HCT116 (cell line): ENCODE data around the gene ZNF20. TPM values are rescaled to one million over a fixed set of nuclear protein-coding genes. Genes with fewer than 3 reads are reported as not detected.
"Not testable (repeated sequence)": the region's sequence is repeated elsewhere in the genome, so short reads cannot be mapped to it uniquely, and the experiment has no call there.

Experiments used
- ATAC-seq: fragments of 200-7000 bp; cut with Tn5 transposase; 2 replicates; pipeline ENCODE4 v1.9.1; 2020; ENCODE audit warnings: mild to moderate bottlenecking, moderate library complexity
- BruUV-seq: library from RNA; stranded (reverse); fragments of 400-500 nt; replicated peaks from 2 replicates; lab custom pipeline; 2021; lab: Mats Ljungman, UMichigan
- CTCF ChIA-PET: fragments of 300-600 bp; sonication (Branson Sonifier 250); formaldehyde crosslinking; loops from one replicate; lab custom pipeline; 2021; ENCODE audit warnings: antibody characterized with exemption; lab: Charles Lee
- POLR2A ChIA-PET: fragments of 300-600, 350-600 bp; sonication (Branson Sonifier 250); formaldehyde crosslinking; loops from one replicate; lab custom pipeline; 2021; ENCODE audit warnings: antibody characterized with exemption; lab: Charles Lee
- RAD21 ChIA-PET, 2 experiments: fragments of 300-600 bp; sonication (Branson Sonifier 250); formaldehyde crosslinking; loops; one replicate each; lab custom pipeline; 2023; ENCODE audit warnings: low total read pairs in 2 of 2; ENCODE audit not compliant: uncharacterized antibody in 2 of 2, unreplicated experiment in 2 of 2, low non-redundant PET in 1 of 2; lab: Charles Lee
- DNase-seq: peaks from one replicate; pipeline ENCODE4 v3.0.0-alpha.2; 2010; ENCODE audit warnings: low read depth, low spot score
- H2AFZ ChIP-seq: fragments of 200-600 bp; shearing (Covaris generic), sonication (generic); 2 replicates; pipeline ENCODE4 v1.6.1; 2017; ENCODE audit warnings: low read depth, mixed run types, mixed read lengths, antibody characterized with exemption, low read length; ENCODE audit not compliant: poor library complexity, severe bottlenecking
- H3K27ac ChIP-seq: 2 replicates; pipeline ENCODE4 v1.5.1; 2012; ENCODE audit warnings: low read depth, low read length
- H3K27me3 ChIP-seq: fragments of 200-600 bp; sonication (generic); 2 replicates; pipeline ENCODE4 v1.6.1; 2016; ENCODE audit warnings: mixed run types, low read length, mixed read lengths; ENCODE audit not compliant: insufficient read depth
- H3K36me3 ChIP-seq, 2 experiments: fragments of 200-500 bp in 1 of 2; fragments of 200-600 bp in 1 of 2; sonication (Bioruptor generic) in 1 of 2; sonication (generic) in 1 of 2; 2 replicates each; pipeline versions ENCODE4 v1.5.1 to v1.6.1; 2014 to 2016; ENCODE audit warnings: low read length in 2 of 2, inconsistent platforms in 1 of 2, mixed read lengths in 1 of 2, mixed run types in 1 of 2; ENCODE audit not compliant: insufficient read depth in 2 of 2, control insufficient read depth in 1 of 2
- H3K4me1 ChIP-seq, 2 experiments: fragments of 200-600 bp in 1 of 2; sonication (generic) in 1 of 2; 2 replicates each; pipeline versions ENCODE4 v1.5.1 to v1.6.1; 2012 to 2017; ENCODE audit warnings: low read length in 2 of 2, inconsistent platforms in 1 of 2, mild to moderate bottlenecking in 1 of 2, mixed read lengths in 1 of 2, mixed run types in 1 of 2, moderate library complexity in 1 of 2; ENCODE audit not compliant: insufficient read depth in 2 of 2, control insufficient read depth in 1 of 2
- H3K4me2 ChIP-seq: fragments of 200-600 bp; sonication (generic); 2 replicates; pipeline ENCODE4 v1.6.1; 2017; ENCODE audit warnings: mixed run types, low read length, mixed read lengths
- H3K4me3 ChIP-seq, 2 experiments: fragments of 200-600 bp in 1 of 2; sonication (generic) in 1 of 2; replicated peaks in 1 of 2; 2 replicates each; pipeline ENCODE4 v1.5.1; 2011 to 2016; ENCODE audit warnings: low read length in 2 of 2, control low read depth in 1 of 2, low read depth in 1 of 2, mild to moderate bottlenecking in 1 of 2, mixed read lengths in 1 of 2, mixed run types in 1 of 2
- H3K79me2 ChIP-seq: fragments of 200-600 bp; sonication (generic); 2 replicates; pipeline ENCODE4 v1.6.1; 2017; ENCODE audit warnings: mild to moderate bottlenecking, mixed run types, low read length, moderate library complexity, mixed read lengths; ENCODE audit not compliant: insufficient read depth
- H3K9ac ChIP-seq: fragments of 200-600 bp; sonication (generic); 2 replicates; pipeline ENCODE4 v1.6.1; 2016; ENCODE audit warnings: low read length, mixed read lengths
- H3K9me2 ChIP-seq: fragments of 200-600 bp; sonication (generic), shearing (Covaris generic); 2 replicates; pipeline ENCODE4 v1.6.1; 2017; ENCODE audit warnings: mixed run types, mild to moderate bottlenecking, moderate library complexity; ENCODE audit not compliant: insufficient read depth
- H3K9me3 ChIP-seq, 2 experiments: fragments of 200-500 bp in 1 of 2; fragments of 200-600 bp in 1 of 2; sonication (Bioruptor generic) in 1 of 2; sonication (generic) in 1 of 2; 2 replicates each; pipeline ENCODE4 v1.6.1; 2014 to 2017; ENCODE audit warnings: low read length in 2 of 2, mixed read lengths in 2 of 2, inconsistent platforms in 1 of 2, low read depth in 1 of 2, mild to moderate bottlenecking in 1 of 2, mixed run types in 1 of 2, moderate library complexity in 1 of 2; ENCODE audit not compliant: control insufficient read depth in 1 of 2, insufficient read depth in 1 of 2
- H4K20me1 ChIP-seq: fragments of 200-600 bp; sonication (generic), shearing (Covaris generic); 2 replicates; pipeline ENCODE4 v1.6.1; 2017; ENCODE audit warnings: mixed run types, mild to moderate bottlenecking, moderate library complexity; ENCODE audit not compliant: insufficient read depth
- CBX3 ChIP-seq: IDR thresholded peaks from 2 replicates; pipeline ENCODE4 v1.6.1; 2012; ENCODE audit warnings: low read depth
- CEBPB ChIP-seq: IDR thresholded peaks from 2 replicates; pipeline ENCODE4 v1.6.1; 2012; ENCODE audit warnings: low read depth
- JUND ChIP-seq: IDR thresholded peaks from 2 replicates; pipeline ENCODE4 v1.6.1; 2012
- POLR2AphosphoS5 ChIP-seq: IDR thresholded peaks from 2 replicates; pipeline ENCODE4 v1.6.1; 2011; ENCODE audit warnings: mild to moderate bottlenecking, low read depth, low read length, moderate library complexity
- SP1 ChIP-seq: IDR thresholded peaks from 2 replicates; pipeline ENCODE4 v1.6.1; 2012; ENCODE audit warnings: low read depth
- SRF ChIP-seq: IDR thresholded peaks from 2 replicates; pipeline ENCODE4 v1.6.1; 2012; ENCODE audit warnings: low read depth
- TCF7L2 ChIP-seq: IDR thresholded peaks from 2 replicates; pipeline ENCODE4 v1.7.0; 2011; ENCODE audit warnings: borderline replicate concordance, inconsistent platforms; ENCODE audit not compliant: insufficient read depth, insufficient read length; ENCODE audit errors: extremely low read depth
- ZBTB33 ChIP-seq: IDR thresholded peaks from 2 replicates; pipeline ENCODE4 v1.6.1; 2011; ENCODE audit warnings: mild to moderate bottlenecking, low read length, moderate library complexity; ENCODE audit not compliant: insufficient replicate concordance; ENCODE audit errors: extremely low read depth
- ZFX ChIP-seq: fragments of 450-650 bp; IDR thresholded peaks from 2 replicates; pipeline ENCODE4 v1.6.1; 2017
- ZNF274 ChIP-seq: fragments of 200-500 bp; sonication (Bioruptor generic); IDR thresholded peaks from 2 replicates; pipeline ENCODE4 v1.6.1; 2014; ENCODE audit warnings: mild to moderate bottlenecking, low read depth, low read length, inconsistent platforms
- intact Hi-C: fragments of 100-400 bp; cut with micrococcal nuclease; formaldehyde crosslinking; loops from 2 replicates; pipeline ENCODE4 v1.10.0; 2022
- total RNA-seq: library from RNA; stranded (reverse); gene quantifications from one replicate; pipeline ENCODE4 v1.2.1, GENCODE V29; 2021; ENCODE audit not compliant: unreplicated experiment

The ZNF20 gene
- total RNA-seq, 1 experiment from 2014 or later: 1.0 TPM

GRCh38 chr19:12111176-12111575 lies 29.0 kb downstream of the ZNF20 start:
- POLR2A ChIA-PET: no interaction called here
- Histone ChIP-seq H3K27ac (no peak overlapping the region), H2AFZ (no peak overlapping the region), H3K4me3 (no peak overlapping the region), H3K27me3 (no peaks in the 10 kb centered on the region), H3K4me1 (no peaks in the 10 kb centered on the region), H3K79me2 (no peaks in the 10 kb centered on the region), H4K20me1 (no peaks in the 10 kb centered on the region), H3K9me3 (peaks cover 0 to 9% of the 10 kb centered on the region in 2 experiments; a peak in 2 of 4 replicates), H3K9ac (no peak overlapping the region), H3K9me2 (no peaks in the 10 kb centered on the region), H3K4me2 (no peak overlapping the region), H3K36me3 (no peaks in the 10 kb centered on the region)
- CTCF ChIA-PET: no interaction called here
- intact Hi-C loops: no loop called here
- RAD21 ChIA-PET: no interaction called here
- no peak for TF ChIP-seq POLR2AphosphoS5
- no peak for TF ChIP-seq SRF
- TF ChIP-seq SP1: no peak
- TF ChIP-seq ZFX: no peak
- ATAC-seq (no peak), DNase-seq (no peak)
- BruUV-seq: no TSS peak

- H3K4me2 ChIP-seq, intact Hi-C loops, DNase-seq, H3K79me2 ChIP-seq, H3K27me3 ChIP-seq, H3K4me1 ChIP-seq, RAD21 ChIA-PET, H3K4me3 ChIP-seq, H3K27ac ChIP-seq, POLR2A ChIA-PET, H3K36me3 ChIP-seq, H3K9me3 ChIP-seq, CTCF ChIA-PET, H3K9me2 ChIP-seq, H2AFZ ChIP-seq, BruUV-seq, H3K9ac ChIP-seq, ATAC-seq, H4K20me1 ChIP-seq: not testable (repeated sequence)
These were observed 36.2 kb downstream of the ZNF20 start for GRCh38 chr19:12103909-12104308.

- H3K9ac ChIP-seq: no peak overlapping the region
- H3K79me2 ChIP-seq: no peaks in the 10 kb centered on the region
- RAD21 ChIA-PET: no interaction called here
- TF ChIP-seq ZBTB33 (no peak), SRF (no peak), TCF7L2 (no peak), CBX3 (no peak), ZNF274 (no peak), POLR2AphosphoS5 (no peak), ZFX (no peak), JUND (no peak), CEBPB (no peak), SP1 (no peak)
- H3K9me2 ChIP-seq: no peaks in the 10 kb centered on the region
- H3K4me2 ChIP-seq: no peak overlapping the region
- no peaks in the 10 kb centered on the region for H4K20me1 ChIP-seq
- CTCF ChIA-PET: no interaction called here
- H3K27ac ChIP-seq: no peak overlapping the region
- ATAC-seq: no peak
- no peak overlapping the region for H3K4me3 ChIP-seq
- H3K27me3 ChIP-seq: no peaks in the 10 kb centered on the region
- H3K4me1 ChIP-seq: no peaks in the 10 kb centered on the region
- no peak overlapping the region for H2AFZ ChIP-seq
- H3K36me3 ChIP-seq: no peaks in the 10 kb centered on the region
- BruUV-seq: no TSS peak
- peaks cover 0 to 3% of the 10 kb centered on the region in 2 experiments; a peak in 2 of 4 replicates for H3K9me3 ChIP-seq
- POLR2A ChIA-PET: no interaction called here
- intact Hi-C loops: no loop called here
- no peak for DNase-seq
These were observed 42.1 kb downstream of the ZNF20 start for GRCh38 chr19:12098040-12098439.
